ENCODE measurements around the gene HERC2. TPM values are rescaled to one million over a fixed set of nuclear protein-coding genes. Genes with fewer than 3 reads are reported as not detected.

HERC2 gene
- total RNA-seq, 1 experiment from 2014 or later, result 69.2 TPM

DNA sequence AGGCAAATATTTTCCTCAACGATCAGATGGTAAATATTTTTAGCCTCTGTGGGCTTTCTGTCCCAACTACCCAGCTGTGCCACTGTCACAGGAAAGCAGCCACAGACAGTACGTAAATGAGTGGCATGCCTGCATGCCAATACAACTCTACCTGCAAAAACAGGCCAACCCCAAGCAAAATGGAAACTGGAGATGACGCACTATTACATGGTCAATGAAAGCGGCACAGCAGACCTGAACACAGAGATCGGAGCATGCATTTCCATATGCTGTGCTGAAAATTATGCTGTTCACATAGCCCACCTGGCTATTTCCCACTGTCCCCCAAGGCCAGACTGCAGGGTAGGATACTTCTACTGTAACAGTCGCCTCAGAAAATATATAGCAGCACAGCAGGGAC, 57.8 kb downstream of the HERC2 start:
- Mint-ChIP-seq H3K4me3 (no peak overlapping the region), H3K27me3 (ENCODE audit: low read depth) (no peaks in the 10 kb centered on the region), H3K27ac (peak overlapping the region in 2 of 3 experiments; percentile 35 to 85; a peak in 4 of 7 replicates), H3K4me1 (peaks cover 4 to 8% of the 10 kb centered on the region in 2 experiments; a peak in 3 of 4 replicates), H3K36me3 (ENCODE audit: insufficient read depth in 1 of 3, low read depth in 3 of 3) (peaks cover 50 to 72% (median 54%) of the 10 kb centered on the region in 3 experiments), H3K9me3 (no peaks in the 10 kb centered on the region)
- Histone ChIP-seq H3K27me3 (ENCODE audit: insufficient read depth, low read length) (no peaks in the 10 kb centered on the region), H2AK5ac (ENCODE audit: insufficient read length, low read length) (no peak overlapping the region), H3K79me1 (ENCODE audit: insufficient read depth, low read depth, low read length, poor library complexity, severe bottlenecking) (peaks cover 3% of the 10 kb centered on the region), H3K23me2 (ENCODE audit: insufficient read length, low read depth, low read length, poor library complexity, severe bottlenecking) (no peaks in the 10 kb centered on the region), H2AFZ (ENCODE audit: low read length) (no peak overlapping the region), H3K4me2 (ENCODE audit: insufficient read depth, insufficient read length, low read length) (no peak overlapping the region), H4K8ac (replicated peaks; ENCODE audit: insufficient read length, low read depth, low read length) (no peak overlapping the region), H2BK12ac (ENCODE audit: insufficient read length, low read depth, low read length) (no peak overlapping the region), H3K23ac (ENCODE audit: insufficient read length, low read depth, low read length) (no peak overlapping the region), H2BK120ac (ENCODE audit: low read depth, low read length, poor library complexity, severe bottlenecking) (no peak overlapping the region), H4K91ac (ENCODE audit: insufficient read length, low read depth, low read length) (no peak overlapping the region), H3K4ac (ENCODE audit: low read depth, low read length) (no peak overlapping the region), H3K79me2 (ENCODE audit: insufficient read depth, low read length) (no peaks in the 10 kb centered on the region; the same call in 1 of the 2 replicates), H4K20me1 (ENCODE audit: control insufficient read depth, insufficient read depth, insufficient read length) (no peaks in the 10 kb centered on the region), H3K9ac (ENCODE audit: extremely low read depth, insufficient read length, low read length) (no peak overlapping the region), H3K27ac (ENCODE audit: insufficient read length, low read depth, low read length) (no peak overlapping the region), H3K14ac (ENCODE audit: insufficient read depth, low read length) (no peak overlapping the region), H3K18ac (ENCODE audit: insufficient read length, low read depth, low read length) (no peak overlapping the region), H3K56ac (ENCODE audit: insufficient read length, low read depth, low read length) (no peak overlapping the region), H2BK15ac (ENCODE audit: low read depth, low read length) (no peak overlapping the region), H2BK5ac (ENCODE audit: insufficient read length, low read length) (no peak overlapping the region), H2BK20ac (ENCODE audit: low read depth, low read length, poor library complexity, severe bottlenecking) (no peak overlapping the region), H4K5ac (ENCODE audit: insufficient read length, low read depth, low read length) (no peak overlapping the region), H3K4me1 (ENCODE audit: insufficient read depth, low read length) (no peaks in the 10 kb centered on the region), H3K9me3 (ENCODE audit: control insufficient read depth, low read depth, low read length) (no peaks in the 10 kb centered on the region), H3T11ph (ENCODE audit: low read length) (no peak overlapping the region)
- TF ChIP-seq, protein P1, sequence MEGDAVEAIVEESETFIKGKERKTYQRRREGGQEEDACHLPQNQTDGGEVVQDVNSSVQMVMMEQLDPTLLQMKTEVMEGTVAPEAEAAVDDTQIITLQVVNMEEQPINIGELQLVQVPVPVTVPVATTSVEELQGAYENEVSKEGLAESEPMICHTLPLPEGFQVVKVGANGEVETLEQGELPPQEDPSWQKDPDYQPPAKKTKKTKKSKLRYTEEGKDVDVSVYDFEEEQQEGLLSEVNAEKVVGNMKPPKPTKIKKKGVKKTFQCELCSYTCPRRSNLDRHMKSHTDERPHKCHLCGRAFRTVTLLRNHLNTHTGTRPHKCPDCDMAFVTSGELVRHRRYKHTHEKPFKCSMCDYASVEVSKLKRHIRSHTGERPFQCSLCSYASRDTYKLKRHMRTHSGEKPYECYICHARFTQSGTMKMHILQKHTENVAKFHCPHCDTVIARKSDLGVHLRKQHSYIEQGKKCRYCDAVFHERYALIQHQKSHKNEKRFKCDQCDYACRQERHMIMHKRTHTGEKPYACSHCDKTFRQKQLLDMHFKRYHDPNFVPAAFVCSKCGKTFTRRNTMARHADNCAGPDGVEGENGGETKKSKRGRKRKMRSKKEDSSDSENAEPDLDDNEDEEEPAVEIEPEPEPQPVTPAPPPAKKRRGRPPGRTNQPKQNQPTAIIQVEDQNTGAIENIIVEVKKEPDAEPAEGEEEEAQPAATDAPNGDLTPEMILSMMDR (conservative IDR thresholded peaks at IDR 0.05), result no peak
- DNase-seq, result no peak
- no CpG with 5 or more reads among the region's 6 CpGs for WGBS (ENCODE audit: extremely low coverage, insufficient read length, low lambda C conversion rate)

Data from H9 (cell line).